IPS DF 6.9 (cell line): ENCODE measurements around the gene LIPA.

Experiments used
- DNase-seq: peaks from one replicate; pipeline ENCODE4 v3.0.0-alpha.2; 2013; ENCODE audit warnings: low read depth, low spot score
- H3K27ac ChIP-seq: one replicate; pipeline ENCODE4 v1.5.1; 2013; ENCODE audit warnings: low read length, control low read depth
- H3K27me3 ChIP-seq: 2 replicates; pipeline ENCODE4 v1.6.1; 2013; ENCODE audit warnings: mild to moderate bottlenecking, low read length; ENCODE audit not compliant: control insufficient read depth, insufficient read depth
- H3K36me3 ChIP-seq: 2 replicates; pipeline ENCODE4 v1.6.1; 2013; ENCODE audit warnings: low read length; ENCODE audit not compliant: control insufficient read depth, insufficient read depth
- H3K4me1 ChIP-seq: 2 replicates; pipeline ENCODE4 v1.6.1; 2013; ENCODE audit warnings: low read length; ENCODE audit not compliant: control insufficient read depth, insufficient read depth
- H3K4me3 ChIP-seq: 2 replicates; pipeline ENCODE4 v1.5.1; 2013; ENCODE audit warnings: mild to moderate bottlenecking, low read length
- H3K9me3 ChIP-seq: 2 replicates; pipeline ENCODE4 v1.6.1; 2013; ENCODE audit warnings: low read length, inconsistent platforms; ENCODE audit not compliant: control insufficient read depth, insufficient read depth
- WGBS: extraction: QIAGEN DNeasy Blood & Tissue Kit; methylation state at CpG from one replicate; pipeline ENCODE4 v1.1.7; 2013; ENCODE audit warnings: mixed read lengths, missing lambda C conversion rate; ENCODE audit not compliant: insufficient read length, insufficient coverage; 5-methylcytosine and 5-hydroxymethylcytosine counted together

Gene LIPA

GRCh38 chr10:89210794-89211425 lies 40.7 kb downstream of the LIPA start:
- H3K27ac ChIP-seq, result no peak overlapping the region
- peaks cover 22% of the 10 kb centered on the region for H3K27me3 ChIP-seq
- no CpG with 5 or more reads among the region's 3 CpGs for WGBS
- peaks cover 4% of the 10 kb centered on the region for H3K4me1 ChIP-seq
- DNase-seq, result no peak
- no peak overlapping the region for H3K4me3 ChIP-seq
- H3K9me3 ChIP-seq, result no peaks in the 10 kb centered on the region
- H3K36me3 ChIP-seq, result no peaks in the 10 kb centered on the region

DNA sequence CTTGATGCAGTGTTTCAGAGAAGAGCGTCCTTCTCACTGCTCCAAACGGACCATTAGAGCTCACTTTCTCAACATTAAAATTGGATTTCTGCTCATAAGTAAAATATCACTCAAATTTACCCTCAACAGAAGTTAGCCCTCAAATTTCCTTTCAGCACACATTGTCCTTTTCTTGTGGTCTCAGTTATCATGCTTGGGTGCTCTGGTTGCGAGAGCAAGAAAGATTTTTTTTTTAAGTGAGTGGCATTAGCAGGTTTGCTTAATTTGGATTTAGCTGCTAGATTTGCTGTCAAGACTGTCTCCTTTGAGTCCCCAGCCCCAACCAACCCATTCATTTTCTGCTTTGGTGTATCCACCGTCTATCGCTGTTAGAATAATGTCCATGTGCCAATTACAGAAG lies 41.9 kb downstream of the LIPA start:
- Histone ChIP-seq H3K27ac (no peak overlapping the region), H3K4me3 (no peak overlapping the region), H3K36me3 (no peaks in the 10 kb centered on the region), H3K4me1 (peaks cover 4% of the 10 kb centered on the region), H3K27me3 (peaks cover 22% of the 10 kb centered on the region), H3K9me3 (no peaks in the 10 kb centered on the region)
- WGBS, result no CpG with 5 or more reads among the region's 5 CpGs
- no peak for DNase-seq

DNA sequence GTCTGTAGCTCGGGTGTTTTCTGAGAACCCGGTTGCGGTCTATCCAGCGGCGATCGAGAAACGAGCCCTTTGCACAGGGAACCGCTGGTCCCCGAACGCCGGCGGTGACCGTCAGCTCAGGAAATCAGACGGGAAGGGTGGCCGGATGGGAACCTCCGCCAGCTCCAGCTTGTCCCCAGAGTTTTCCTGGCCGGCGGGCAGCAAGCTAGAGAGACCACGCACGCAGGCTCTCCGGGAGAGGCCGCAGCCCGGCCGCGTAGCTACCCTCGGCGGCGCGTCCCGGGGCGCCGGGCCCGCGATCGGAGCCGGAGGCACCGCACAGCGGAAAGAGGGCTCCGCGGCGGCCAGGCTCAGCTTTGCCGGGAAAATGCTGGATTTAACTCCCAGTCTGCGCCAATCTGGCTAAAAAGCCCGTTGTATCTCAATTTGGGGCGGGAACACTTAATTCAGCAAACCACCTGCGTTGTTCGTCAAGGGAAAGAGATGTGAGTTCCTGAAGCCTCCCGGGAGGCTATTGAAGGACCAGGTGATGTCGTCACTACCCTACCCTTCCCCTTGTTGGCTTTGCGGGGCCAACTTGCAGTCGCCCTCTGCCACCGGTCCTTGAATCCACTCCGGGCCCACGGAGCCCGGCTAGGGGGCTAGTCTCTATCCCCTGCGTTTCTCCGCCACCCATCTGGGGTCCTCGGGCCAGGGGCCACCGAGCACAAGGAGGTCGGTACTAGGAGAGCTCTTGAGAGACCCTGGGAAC lies 43.6 kb downstream of the LIPA start:
- no peak for DNase-seq
- H3K4me3 ChIP-seq, result peak overlapping the region; percentile 41; the same call in 1 of the 2 replicates

DNA sequence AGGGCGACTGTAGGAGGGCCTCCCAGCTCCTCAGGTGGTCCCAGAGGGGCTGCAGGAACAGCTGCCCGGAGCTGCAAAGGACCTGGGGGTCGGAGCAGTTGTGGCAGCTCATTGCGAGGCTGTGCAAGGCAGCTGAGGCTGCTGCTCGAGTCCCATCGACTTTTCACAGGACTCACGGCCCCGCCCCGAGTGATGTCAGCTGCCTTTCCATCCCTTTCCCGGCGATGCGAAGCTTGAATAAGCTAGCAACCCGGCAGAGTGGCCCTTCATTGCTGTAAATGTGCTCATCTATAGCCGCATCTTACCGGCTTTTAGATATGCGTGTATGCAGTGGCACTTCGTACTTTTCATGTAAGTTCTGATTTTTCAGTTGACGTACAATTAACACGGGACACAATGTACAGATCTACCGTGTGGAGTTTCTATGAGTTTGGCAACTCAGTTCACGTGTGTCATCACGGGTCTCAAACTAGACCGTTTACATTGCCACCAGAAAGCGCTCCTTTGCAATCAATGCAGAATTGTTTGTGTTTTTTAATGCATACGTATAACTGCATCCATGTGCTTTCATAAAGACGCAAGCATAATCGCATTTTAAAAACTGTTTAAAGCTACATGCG lies 44.3 kb downstream of the LIPA start, which contains the start of gene CH25H:
Gene CH25H (minus strand): TSS at position 137 of the 620 bp plus-strand sequence. CDS start 25 bp downstream, at position 112.
- Histone ChIP-seq H3K36me3 (no peaks in the 10 kb centered on the region), H3K4me1 (peaks cover 4% of the 10 kb centered on the region), H3K27ac (no peak within 1 kb of the TSS), H3K27me3 (peaks cover 22% of the 10 kb centered on the region), H3K4me3 (peak within 1 kb of the TSS; percentile 41; the same call in 1 of the 2 replicates), H3K9me3 (no peaks in the 10 kb centered on the region)
- DNase-seq, result no peak
- no CpG with 5 or more reads among the region's 28 CpGs for WGBS

More for the DNA sequence above, 43.6 kb downstream of the LIPA start:
- Histone ChIP-seq H3K27me3 (peaks cover 22% of the 10 kb centered on the region), H3K4me1 (peaks cover 4% of the 10 kb centered on the region), H3K27ac (no peak overlapping the region), H3K9me3 (no peaks in the 10 kb centered on the region), H3K36me3 (no peaks in the 10 kb centered on the region)
- WGBS, result no CpG with 5 or more reads among the region's 60 CpGs

DNA sequence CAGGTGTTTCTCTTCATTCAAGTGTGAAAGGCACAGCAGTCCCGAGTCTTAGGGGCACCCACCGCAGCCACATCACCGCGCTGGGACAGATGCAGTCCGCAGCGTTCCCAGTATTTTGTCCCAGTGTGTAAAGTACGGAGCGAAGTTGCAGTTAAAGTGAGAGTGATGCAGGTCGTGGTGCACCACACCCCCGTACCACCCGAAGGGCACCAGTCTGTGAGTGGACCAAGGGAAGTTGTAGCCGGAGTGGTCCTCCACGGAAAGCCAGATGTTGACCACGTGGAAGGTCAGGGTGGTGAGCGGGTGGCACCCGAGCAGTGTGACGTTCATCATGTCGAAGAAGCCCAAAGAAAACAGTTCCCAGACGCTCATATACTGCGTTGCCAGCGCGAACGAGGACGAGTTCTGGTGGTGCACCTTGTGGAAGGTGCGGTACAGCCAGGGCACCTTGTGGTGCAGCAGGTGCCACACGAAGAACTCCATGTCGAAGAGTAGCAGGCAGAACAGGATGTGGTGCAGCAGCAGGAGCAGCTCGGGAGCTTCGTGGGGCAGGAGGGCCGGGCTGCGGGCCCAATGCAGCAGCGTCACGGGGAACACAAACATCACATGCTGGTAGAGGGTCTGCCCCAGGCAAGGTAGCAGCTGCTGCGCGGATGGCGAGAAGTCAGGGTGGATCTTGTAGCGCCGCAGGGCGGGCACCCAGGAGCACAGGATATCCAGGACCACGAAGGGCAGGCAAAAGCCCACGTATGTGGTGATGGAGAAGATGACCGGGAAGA lies 45.0 kb downstream of the LIPA start:
- Histone ChIP-seq H3K9me3 (no peaks in the 10 kb centered on the region), H3K4me3 (peak overlapping the region; percentile 41; the same call in 1 of the 2 replicates), H3K27ac (no peak overlapping the region), H3K36me3 (no peaks in the 10 kb centered on the region), H3K4me1 (peaks cover 4% of the 10 kb centered on the region), H3K27me3 (peaks cover 22% of the 10 kb centered on the region)
- WGBS, result no CpG with 5 or more reads among the region's 42 CpGs
- DNase-seq, result no peak

DNA sequence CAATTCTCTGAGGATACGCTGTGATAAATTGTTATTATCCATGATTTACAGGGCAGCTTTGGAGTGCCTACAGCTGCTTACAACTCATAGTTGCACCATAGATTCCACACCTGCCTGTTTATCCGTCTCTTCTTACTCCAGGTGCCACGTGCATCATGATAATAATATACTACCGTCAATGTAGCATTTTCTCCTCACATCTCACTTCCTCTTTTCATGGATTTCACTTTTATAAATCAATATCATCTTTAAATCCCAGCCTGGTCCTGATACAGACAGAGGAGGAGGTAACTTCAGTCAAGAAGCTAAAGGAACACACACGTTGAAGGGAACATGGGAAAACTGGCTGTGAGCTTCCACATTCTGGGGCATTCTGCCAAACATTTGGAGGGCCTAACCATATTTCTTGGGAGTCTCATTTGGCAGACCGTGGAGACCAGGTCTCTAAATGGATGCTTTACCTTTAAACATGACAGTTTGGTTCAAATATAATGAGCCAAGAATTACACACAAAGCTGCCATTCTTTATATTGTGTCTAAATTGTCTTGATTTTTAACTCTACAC lies 46.9 kb downstream of the LIPA start:
- no peaks in the 10 kb centered on the region for H3K36me3 ChIP-seq
- H3K27me3 ChIP-seq, result peaks cover 22% of the 10 kb centered on the region
- peaks cover 4% of the 10 kb centered on the region for H3K4me1 ChIP-seq
- no peak overlapping the region for H3K27ac ChIP-seq
- no peaks in the 10 kb centered on the region for H3K9me3 ChIP-seq
- WGBS, result 100% methylated on average over 1 of the region's 6 CpGs
- no peak for DNase-seq
- H3K4me3 ChIP-seq, result no peak overlapping the region

GRCh38 chr10:89203237-89203636 lies 48.3 kb downstream of the LIPA start:
- no CpG with 5 or more reads among the region's 1 CpG for WGBS
- Histone ChIP-seq H3K4me1 (peaks cover 4% of the 10 kb centered on the region), H3K27me3 (peaks cover 16% of the 10 kb centered on the region), H3K9me3 (no peaks in the 10 kb centered on the region), H3K27ac (no peak overlapping the region), H3K4me3 (no peak overlapping the region), H3K36me3 (no peaks in the 10 kb centered on the region)
- no peak for DNase-seq

DNA sequence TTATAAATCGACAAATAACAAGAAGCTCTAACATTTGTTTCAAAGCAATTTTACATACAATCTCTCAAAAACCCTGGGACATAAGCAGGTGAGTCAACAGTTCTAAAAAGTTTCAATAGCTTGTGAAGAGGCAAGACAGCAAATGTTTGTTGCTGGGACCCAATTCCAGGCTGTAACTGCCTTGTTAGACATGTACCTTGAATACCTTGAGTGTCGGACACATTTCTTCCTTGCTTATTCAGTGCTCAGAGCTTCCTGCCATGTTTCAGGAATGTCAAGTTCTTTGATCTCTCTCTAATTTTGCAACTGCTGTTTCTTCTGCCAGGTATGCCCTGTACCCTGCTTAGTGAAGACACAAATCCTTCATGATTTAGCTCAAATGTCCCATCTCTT lies 49.5 kb downstream of the LIPA start:
- WGBS, result 100% methylated on average over 1 of the region's 2 CpGs
- H3K36me3 ChIP-seq, result no peaks in the 10 kb centered on the region
- H3K27ac ChIP-seq, result no peak overlapping the region
- peaks cover 8% of the 10 kb centered on the region for H3K27me3 ChIP-seq
- H3K9me3 ChIP-seq, result no peaks in the 10 kb centered on the region
- H3K4me3 ChIP-seq, result no peak overlapping the region
- peaks cover 4% of the 10 kb centered on the region for H3K4me1 ChIP-seq
- no peak for DNase-seq

DNA sequence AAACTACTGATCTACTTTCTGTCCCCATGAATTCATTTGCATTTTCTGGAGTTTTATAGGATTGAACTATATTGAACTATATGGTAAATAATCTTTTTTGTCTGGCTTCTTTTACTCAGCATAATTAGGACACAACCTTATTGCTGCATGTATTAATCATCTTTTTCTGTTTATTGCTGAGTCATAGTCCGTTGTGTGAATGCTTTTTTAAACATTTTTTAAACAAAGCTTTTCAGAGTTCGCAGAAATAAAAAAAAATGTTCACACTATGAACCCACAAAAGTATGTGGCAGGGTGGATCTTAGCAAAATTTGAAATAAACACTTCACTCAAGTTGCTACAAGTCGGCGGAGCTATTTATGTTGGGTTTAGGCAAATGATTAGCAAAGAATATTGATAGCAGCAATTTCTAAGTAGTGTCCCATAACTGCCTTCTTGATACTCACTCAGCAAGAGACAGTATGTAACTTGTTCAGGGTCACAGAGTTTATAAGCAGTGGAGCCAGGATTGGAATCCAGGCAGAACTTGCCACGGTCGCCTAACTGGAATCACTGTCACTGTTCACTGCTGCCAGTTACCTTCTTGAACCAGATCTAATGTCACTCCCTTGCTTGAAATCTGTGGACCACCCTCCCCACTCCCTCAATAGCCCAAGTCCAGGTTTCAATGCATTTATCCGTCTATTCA lies 50.1 kb downstream of the LIPA start:
- H3K36me3 ChIP-seq, result no peaks in the 10 kb centered on the region
- H3K4me3 ChIP-seq, result no peak overlapping the region
- H3K27me3 ChIP-seq, result peaks cover 3% of the 10 kb centered on the region
- no peak for DNase-seq
- no peaks in the 10 kb centered on the region for H3K9me3 ChIP-seq
- WGBS, result 100% methylated on average over 1 of the region's 7 CpGs
- H3K27ac ChIP-seq, result no peak overlapping the region
- H3K4me1 ChIP-seq, result peaks cover 2% of the 10 kb centered on the region
